HepG2 (cell line): ENCODE results near the gene PNPLA2. TPM values are rescaled to one million over a fixed set of nuclear protein-coding genes. Genes with fewer than 3 reads are reported as not detected.
A peak's percentile ranks its signal among the peaks of the same experiment; 100 is the strongest.

Experiments used
- CBX5 ChIP-seq: sonication (generic); formaldehyde crosslinking; IDR thresholded peaks from 2 replicates; pipeline ENCODE4 v1.4.0; 2020; ENCODE audit warnings: missing genetic modification reagents, borderline replicate concordance
- FOSL2 ChIP-seq: sonication (generic); formaldehyde crosslinking; IDR thresholded peaks from 2 replicates; pipeline ENCODE4 v1.4.0; 2020; ENCODE audit warnings: missing genetic modification reagents
- FOXC1 ChIP-seq: sonication (generic); formaldehyde crosslinking; IDR thresholded peaks from 2 replicates; pipeline ENCODE4 v1.8.0; 2022; ENCODE audit warnings: mild to moderate bottlenecking, missing genetic modification reagents, borderline replicate concordance
- GABPA ChIP-seq, 2 experiments: IDR thresholded peaks; 2 replicates each; pipeline ENCODE4 v1.6.1; 2011 to 2016; ENCODE audit warnings: low read depth in 2 of 2, low read length in 1 of 2, missing biosample characterization in 1 of 2, missing genetic modification characterization in 1 of 2
- IKZF5 ChIP-seq: IDR thresholded peaks from 2 replicates; pipeline ENCODE4 v1.6.1; 2018; ENCODE audit warnings: missing genetic modification reagents, mild to moderate bottlenecking, missing compliant biosample characterization
- MAZ ChIP-seq, 2 experiments: sonication (generic) in 1 of 2; formaldehyde crosslinking in 1 of 2; IDR thresholded peaks; 2 replicates each; pipeline versions ENCODE4 v1.5.0 to v1.6.1; 2012 to 2020; ENCODE audit warnings: low read depth in 2 of 2, mild to moderate bottlenecking in 2 of 2, borderline replicate concordance in 1 of 2, improper control_type of control experiment in 1 of 2, low read length in 1 of 2, missing genetic modification reagents in 1 of 2, moderate library complexity in 1 of 2
- NPAS2 ChIP-seq: sonication (generic); formaldehyde crosslinking; IDR thresholded peaks from 2 replicates; pipeline ENCODE4 v1.8.0; 2022; ENCODE audit warnings: mild to moderate bottlenecking, missing genetic modification reagents, borderline replicate concordance
- PBX2 ChIP-seq: IDR thresholded peaks from 2 replicates; pipeline ENCODE4 v1.6.1; 2016; ENCODE audit warnings: control low read depth
- POGZ ChIP-seq: sonication (generic); formaldehyde crosslinking; IDR thresholded peaks from 2 replicates; pipeline ENCODE4 v1.4.0; 2020; ENCODE audit warnings: mild to moderate bottlenecking, missing genetic modification reagents
- SOX5 ChIP-seq: IDR thresholded peaks from 2 replicates; pipeline ENCODE4 v1.6.1; 2016; ENCODE audit warnings: borderline replicate concordance
- SPEN ChIP-seq: sonication (generic); formaldehyde crosslinking; IDR thresholded peaks from 2 replicates; pipeline ENCODE4 v1.5.1; 2020; ENCODE audit warnings: low read depth, mild to moderate bottlenecking, missing genetic modification reagents
- ZBTB14 ChIP-seq: sonication (generic); formaldehyde crosslinking; IDR thresholded peaks from 2 replicates; pipeline ENCODE4 v1.4.0; 2020; ENCODE audit warnings: missing genetic modification reagents
- ZMYM2 ChIP-seq: sonication (generic); formaldehyde crosslinking; IDR thresholded peaks from 2 replicates; pipeline ENCODE4 v1.8.0; 2022; ENCODE audit warnings: mild to moderate bottlenecking, missing genetic modification reagents
- ZNF574 ChIP-seq: sonication (generic); formaldehyde crosslinking; IDR thresholded peaks from 2 replicates; pipeline ENCODE4 v1.4.0; 2020; ENCODE audit warnings: missing genetic modification reagents
- ZNF589 ChIP-seq: sonication (generic); formaldehyde crosslinking; conservative IDR thresholded peaks from 2 replicates; pipeline ENCODE4 v1.8.0; 2022; ENCODE audit warnings: mild to moderate bottlenecking, moderate library complexity, missing genetic modification reagents
- ZNF615 ChIP-seq: sonication (generic); formaldehyde crosslinking; IDR thresholded peaks from 2 replicates; pipeline ENCODE4 v1.5.0; 2020; ENCODE audit warnings: mild to moderate bottlenecking, missing genetic modification reagents, borderline replicate concordance
- ZNF780A ChIP-seq: sonication (generic); formaldehyde crosslinking; IDR thresholded peaks from 2 replicates; pipeline ENCODE4 v1.8.0; 2022; ENCODE audit warnings: mild to moderate bottlenecking, missing genetic modification reagents, moderate library complexity
- ZNF816 ChIP-seq: sonication (generic); formaldehyde crosslinking; IDR thresholded peaks from 2 replicates; pipeline ENCODE4 v1.8.0; 2022; ENCODE audit warnings: missing genetic modification reagents, mild to moderate bottlenecking, borderline replicate concordance
- ZSCAN31 ChIP-seq: sonication (generic); formaldehyde crosslinking; IDR thresholded peaks from 2 replicates; pipeline ENCODE4 v1.5.0; 2020; ENCODE audit warnings: low read depth, mild to moderate bottlenecking, missing genetic modification reagents
- polyA plus RNA-seq, 8 experiments: library from polyadenylated mRNA; depleted of rRNA in 3 of 8; stranded (reverse) in 7 of 8; unstranded in 1 of 8; fragments of >200 nt; fragmentation: Illumina TruSeq in 4 of 8; extraction: Trizol in 4 of 8; gene quantifications; 2 replicates each; pipeline versions ENCODE4 v1.2.1 to v1.2.3, GENCODE V29; 2011 to 2016; ENCODE audit warnings: low read depth in 4 of 8, missing spikeins in 1 of 8, mixed read lengths in 1 of 8; ENCODE audit not compliant: insufficient read depth in 1 of 8
- total RNA-seq, 5 experiments: library from RNA; depleted of rRNA; stranded (reverse); fragments of >200 nt; fragmentation: Illumina TruSeq; extraction: Trizol; gene quantifications; 2 replicates each; pipeline ENCODE4 v1.2.3, GENCODE V29; 2016; ENCODE audit warnings: low read depth in 1 of 5
- TF ChIP-seq, protein P1 (sequence below): IDR thresholded peaks from 2 replicates; pipeline ENCODE4 v1.6.1; 2016; ENCODE audit warnings: low read depth, borderline replicate concordance

Gene PNPLA2
- total and polyA plus RNA-seq, 2 of the 13 experiments (the other 11 are each of a cell fraction or from before 2014, with no cell fraction given): 10.5 to 43.2 TPM

DNA sequence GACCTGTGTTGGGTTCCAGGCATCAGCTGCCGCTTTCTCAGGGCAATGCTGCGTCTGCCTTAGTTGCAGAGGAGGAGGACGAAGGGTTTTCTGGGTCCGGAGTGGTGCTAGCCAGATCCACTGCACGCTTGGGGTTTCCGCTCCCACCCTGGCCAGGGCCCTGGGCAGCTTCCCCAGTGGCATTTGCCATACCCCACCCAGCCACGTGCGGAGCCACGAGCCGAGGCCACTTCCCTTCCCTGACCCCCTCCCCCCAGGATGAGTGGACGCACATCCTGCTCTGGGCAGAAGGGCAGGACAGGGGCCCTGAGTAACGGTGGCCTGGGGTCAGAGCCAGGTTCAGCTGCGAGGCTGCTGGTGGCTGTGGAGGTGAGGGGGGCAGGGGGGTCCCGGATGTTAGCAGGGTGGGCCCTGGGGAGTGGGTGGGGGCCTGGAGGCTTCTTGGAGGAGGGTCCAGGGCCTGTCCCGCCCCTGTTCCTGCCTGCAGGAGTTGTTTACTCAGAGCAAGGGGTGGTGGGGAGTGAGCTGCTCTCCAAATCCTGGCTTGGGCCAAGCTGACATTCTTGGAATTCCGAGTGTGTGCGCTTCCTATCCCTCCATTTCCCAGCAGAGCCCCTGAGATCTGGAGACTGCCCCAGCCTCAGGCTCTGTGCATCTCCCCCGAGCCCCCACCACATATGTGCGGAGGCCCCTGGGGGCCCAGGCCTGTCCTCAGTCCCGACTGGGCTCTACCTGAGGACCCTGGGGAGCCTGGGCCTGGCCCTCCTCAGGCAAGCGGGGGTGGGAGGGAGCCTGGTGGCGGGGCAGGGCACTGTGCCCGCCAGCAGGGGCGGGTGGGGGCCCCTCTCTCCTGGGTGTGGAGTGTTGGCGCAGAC, 25.3 kb downstream of the PNPLA2 start (continued):
- TF ChIP-seq ZNF574 (CRISPR knock-in tag) (peak; percentile 53; the same call in 1 of the 2 replicates), ZNF589 (CRISPR knock-in tag) (peak; percentile 78; the same call in 1 of the 2 replicates), ZNF816 (CRISPR knock-in tag) (no peak), ZBTB14 (no peak), SPEN (CRISPR knock-in tag) (peak; percentile 78), ZMYM2 (peak; percentile 79; the same call in 1 of the 2 replicates), ZNF615 (peak; percentile 28; the same call in 1 of the 2 replicates), MAZ (IDR thresholded peaks at IDR 0.05; ENCODE audit: borderline replicate concordance, low read depth, low read length) (peak; percentile 70; the same call in 1 of the 2 replicates), MAZ (CRISPR knock-in tag; IDR thresholded peaks at IDR 0.05; ENCODE audit: low read depth) (peak; percentile 72; the same call in 1 of the 2 replicates), NPAS2 (0 out of 2 replicates have a peak, but pooled peaks have one; percentile 92), GABPA (IDR thresholded peaks at IDR 0.05; ENCODE audit: low read depth, low read length) (no peak), GABPA (CRISPR knock-in tag; IDR thresholded peaks at IDR 0.05; ENCODE audit: low read depth) (peak; percentile 77), ZNF780A (CRISPR knock-in tag) (0 out of 2 replicates have a peak, but pooled peaks have one; percentile 57), FOSL2 (CRISPR knock-in tag) (peak; percentile 75), FOXC1 (CRISPR knock-in tag) (0 out of 2 replicates have a peak, but pooled peaks have one; percentile 12), ZSCAN31 (CRISPR knock-in tag) (0 out of 2 replicates have a peak, but pooled peaks have one; percentile 21), IKZF5 (no peak), PBX2 (CRISPR knock-in tag) (no peak), SOX5 (CRISPR knock-in tag) (peak; percentile 26; the same call in 1 of the 2 replicates), CBX5 (CRISPR knock-in tag) (no peak; the same call in 1 of the 2 replicates), POGZ (peak; percentile 46; the same call in 1 of the 2 replicates)
- TF ChIP-seq, protein P1, sequence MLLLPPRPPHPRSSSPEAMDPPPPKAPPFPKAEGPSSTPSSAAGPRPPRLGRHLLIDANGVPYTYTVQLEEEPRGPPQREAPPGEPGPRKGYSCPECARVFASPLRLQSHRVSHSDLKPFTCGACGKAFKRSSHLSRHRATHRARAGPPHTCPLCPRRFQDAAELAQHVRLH (CRISPR knock-in tag): peak; percentile 68; the same call in 1 of the 2 replicates
